ENCODE measurements around the gene ARHGAP29. TPM values are rescaled to one million over a fixed set of nuclear protein-coding genes. Genes with fewer than 3 reads are reported as not detected.
"Not testable (repeated sequence)": the region's sequence is repeated elsewhere in the genome, so short reads cannot be mapped to it uniquely, and the experiment has no call there.

ARHGAP29 gene
- total and polyA plus RNA-seq, 8 donors: 42.3 to 66.8 (median 62.1) TPM

- DNase-seq (no peak), ATAC-seq (no peak)
- TF ChIP-seq CTCF (IDR thresholded peaks at IDR 0.05): no peak
- intact Hi-C loops (cut with DNase I): no loop called here
- Histone ChIP-seq H3K36me3 (no peaks in the 10 kb centered on the region), H3K27ac (no peak overlapping the region), H3K27me3 (no peaks in the 10 kb centered on the region), H3K4me3 (no peak overlapping the region), H3K4me1 (no peaks in the 10 kb centered on the region), H3K9me3 (no peaks in the 10 kb centered on the region)
Measured at GRCh38 chr1:94156096-94156625, 81.2 kb downstream of the ARHGAP29 start.

- TF ChIP-seq CTCF (IDR thresholded peaks at IDR 0.05): no peak
- Histone ChIP-seq H3K4me3 (no peak overlapping the region), H3K36me3 (no peaks in the 10 kb centered on the region), H3K9me3 (no peaks in the 10 kb centered on the region), H3K27ac (no peak overlapping the region), H3K4me1 (no peaks in the 10 kb centered on the region), H3K27me3 (no peaks in the 10 kb centered on the region)
- intact Hi-C loops (cut with DNase I): no loop called here
- ATAC-seq (no peak), DNase-seq (no peak)
Measured at GRCh38 chr1:94154989-94155388, 82.4 kb downstream of the ARHGAP29 start.

- intact Hi-C loops (cut with DNase I): no loop called here
- H3K27me3 ChIP-seq: no peaks in the 10 kb centered on the region
- no peak overlapping the region for H3K4me3 ChIP-seq
- H3K27ac ChIP-seq: no peak overlapping the region
- no peaks in the 10 kb centered on the region for H3K36me3 ChIP-seq
- H3K9me3 ChIP-seq: no peaks in the 10 kb centered on the region
- DNase-seq (no peak), ATAC-seq (no peak)
- H3K4me1 ChIP-seq: no peaks in the 10 kb centered on the region
- no peak for TF ChIP-seq CTCF (IDR thresholded peaks at IDR 0.05)
Measured at GRCh38 chr1:94153133-94153532, 84.3 kb downstream of the ARHGAP29 start.

- H3K4me1 ChIP-seq; H3K9me3 ChIP-seq; H3K27ac ChIP-seq; ATAC-seq; H3K4me3 ChIP-seq; H3K27me3 ChIP-seq; intact Hi-C loops (cut with DNase I); H3K36me3 ChIP-seq; DNase-seq: not testable (repeated sequence)
Measured at GRCh38 chr1:94149166-94149565, 88.2 kb downstream of the ARHGAP29 start.

GRCh38 chr1:94146273-94146672 lies 91.1 kb downstream of the ARHGAP29 start:
- DNase-seq (no peak), ATAC-seq (no peak)
- Histone ChIP-seq H3K4me1 (no peaks in the 10 kb centered on the region), H3K27ac (no peak overlapping the region), H3K9me3 (no peaks in the 10 kb centered on the region), H3K27me3 (no peaks in the 10 kb centered on the region), H3K4me3 (no peak overlapping the region), H3K36me3 (no peaks in the 10 kb centered on the region)
- TF ChIP-seq CTCF (IDR thresholded peaks at IDR 0.05): no peak
- intact Hi-C loops (cut with DNase I): no loop called here

GRCh38 chr1:94144836-94145235 lies 92.5 kb downstream of the ARHGAP29 start:
- DNase-seq: peak in 1 of 4 donors; percentile 9
- Histone ChIP-seq H3K4me1 (no peaks in the 10 kb centered on the region), H3K27ac (no peak overlapping the region), H3K36me3 (no peaks in the 10 kb centered on the region), H3K27me3 (no peaks in the 10 kb centered on the region), H3K4me3 (no peak overlapping the region), H3K9me3 (no peaks in the 10 kb centered on the region)
- intact Hi-C loops (cut with DNase I): no loop called here
- TF ChIP-seq CTCF (IDR thresholded peaks at IDR 0.05): no peak
- no peak for ATAC-seq

All from left lung (tissue), 10 donors.